ENCODE results near the gene FRMD7.
"Not testable (repeated sequence)": the region's sequence is repeated elsewhere in the genome, so short reads cannot be mapped to it uniquely, and the experiment has no call there.

FRMD7 gene

DNA sequence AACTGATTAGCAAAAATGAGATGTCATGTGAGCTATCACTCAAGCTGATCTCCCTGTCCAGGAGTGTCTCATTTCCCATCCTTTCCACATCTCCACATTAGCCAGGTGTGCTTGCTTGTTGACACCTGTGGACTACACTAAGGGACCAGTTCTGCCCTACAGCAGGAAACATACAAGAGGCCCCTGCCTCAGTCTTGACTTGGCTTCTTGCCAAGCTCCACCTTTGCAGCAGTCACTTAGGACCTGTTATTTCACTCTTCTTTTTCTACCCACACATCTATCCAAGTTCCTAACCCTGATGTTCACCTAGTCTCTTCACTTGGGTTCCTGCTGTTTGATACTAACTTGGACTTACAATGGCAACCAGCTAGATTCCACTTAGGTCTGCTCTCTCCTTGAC is 13.2 kb downstream of the FRMD7 start:
- Mint-ChIP-seq H3K9me3 (no peaks in the 10 kb centered on the region), H3K36me3 (no peaks in the 10 kb centered on the region), H3K4me1 (no peaks in the 10 kb centered on the region), H3K27me3 (no peaks in the 10 kb centered on the region), H3K27ac (no peak overlapping the region), H3K4me3 (no peak overlapping the region)
- ATAC-seq, result no peak

DNA sequence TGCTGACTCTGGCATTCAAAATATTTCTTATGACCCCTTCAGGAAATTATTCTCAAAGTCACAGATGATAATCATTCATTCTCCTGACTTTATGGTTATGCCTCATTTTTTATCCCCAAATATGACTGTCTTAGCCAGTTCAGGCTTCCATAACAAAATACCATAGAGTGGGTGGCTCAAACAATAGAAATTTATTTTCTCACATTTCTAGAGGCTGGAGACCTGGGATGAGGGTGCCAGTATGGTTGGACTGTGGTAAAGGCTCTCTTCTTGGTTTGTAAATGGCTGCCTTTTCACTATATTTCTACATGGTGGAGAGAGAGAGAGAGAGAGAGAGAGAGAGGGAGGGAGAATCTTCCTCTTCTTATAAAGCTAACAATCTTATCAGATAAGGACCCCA is 20.5 kb downstream of the FRMD7 start:
- Mint-ChIP-seq H3K4me1 (no peaks in the 10 kb centered on the region), H3K9me3 (no peaks in the 10 kb centered on the region), H3K27ac (no peak overlapping the region), H3K36me3 (no peaks in the 10 kb centered on the region), H3K4me3 (no peak overlapping the region), H3K27me3 (no peaks in the 10 kb centered on the region)
- no peak for ATAC-seq

DNA sequence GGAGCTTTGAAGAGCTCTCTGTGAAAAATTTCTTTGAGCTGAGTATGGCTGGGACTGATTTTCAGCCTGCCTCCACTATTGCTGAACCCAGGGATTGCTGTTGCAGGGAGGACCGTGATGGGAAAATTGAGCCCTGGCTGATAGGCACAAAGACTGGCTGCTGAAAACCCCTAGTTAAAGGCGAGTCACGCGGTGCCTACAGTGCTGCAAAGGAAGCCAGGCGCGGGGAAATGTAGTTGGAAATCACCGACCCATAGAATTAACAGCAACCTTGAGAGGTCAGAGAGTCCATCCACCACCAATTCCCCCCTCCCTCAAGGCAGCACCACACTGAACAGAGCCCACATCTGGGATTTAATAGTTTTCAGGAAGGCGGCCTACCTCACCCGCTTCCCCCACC is 26.0 kb downstream of the FRMD7 start:
- no peaks in the 10 kb centered on the region for H3K9me3 Mint-ChIP-seq
- H3K36me3 Mint-ChIP-seq, result no peaks in the 10 kb centered on the region
- no peak for ATAC-seq
- H3K27me3 Mint-ChIP-seq, result no peaks in the 10 kb centered on the region
- no peak overlapping the region for H3K27ac Mint-ChIP-seq
- no peak overlapping the region for H3K4me3 Mint-ChIP-seq
- no peaks in the 10 kb centered on the region for H3K4me1 Mint-ChIP-seq

- H3K27me3 Mint-ChIP-seq, result no peaks in the 10 kb centered on the region
- no peaks in the 10 kb centered on the region for H3K4me1 Mint-ChIP-seq
- H3K27ac Mint-ChIP-seq, result no peak overlapping the region
- H3K36me3 Mint-ChIP-seq, result no peaks in the 10 kb centered on the region
- no peaks in the 10 kb centered on the region for H3K9me3 Mint-ChIP-seq
- no peak overlapping the region for H3K4me3 Mint-ChIP-seq
- ATAC-seq, result no peak
These were observed 26.6 kb downstream of the FRMD7 start for GRCh38 chrX:132101206-132101605.

DNA sequence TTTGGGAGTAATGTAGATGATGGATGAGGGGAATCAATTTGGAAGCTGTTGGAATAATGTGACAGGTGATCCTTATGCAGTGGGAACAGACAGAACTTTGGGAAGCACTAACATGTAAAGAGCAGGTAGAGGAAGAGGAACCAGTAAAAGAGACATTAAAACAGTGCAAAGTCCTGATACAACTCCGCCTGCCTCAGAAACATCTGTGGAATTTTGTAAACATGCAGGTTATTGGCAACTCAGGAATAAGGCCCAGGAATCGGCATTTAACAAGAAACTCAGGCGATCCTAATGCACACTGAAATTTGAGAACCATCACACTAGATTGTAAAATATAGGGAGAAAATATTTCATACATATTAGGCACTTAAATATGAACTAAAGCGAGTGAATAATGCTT is 29.1 kb downstream of the FRMD7 start:
- not testable (repeated sequence) for H3K4me1 Mint-ChIP-seq, ATAC-seq, H3K27ac Mint-ChIP-seq

DNA sequence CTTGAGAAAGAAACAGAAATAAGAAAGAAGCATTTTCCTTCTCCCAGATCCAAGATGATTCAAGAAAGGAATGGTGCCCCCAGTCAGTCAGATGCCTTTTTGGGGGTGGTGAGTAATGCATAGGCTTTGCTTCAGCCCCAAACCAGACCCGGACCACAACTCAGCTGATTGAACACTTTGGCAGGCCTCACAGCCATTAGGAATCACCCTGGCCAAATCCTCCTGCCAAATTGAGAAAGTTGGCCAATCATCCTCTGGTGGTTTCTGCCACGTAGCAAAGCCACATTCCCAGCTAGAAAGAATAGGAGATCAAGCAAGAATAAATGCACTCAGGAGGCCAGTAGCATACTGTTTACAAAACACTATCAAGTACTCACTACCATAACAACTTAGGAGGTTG is 33.7 kb downstream of the FRMD7 start:
- ATAC-seq, result no peak
- H3K9me3 Mint-ChIP-seq, result no peaks in the 10 kb centered on the region
- H3K4me3 Mint-ChIP-seq, result no peak overlapping the region
- no peaks in the 10 kb centered on the region for H3K36me3 Mint-ChIP-seq
- H3K4me1 Mint-ChIP-seq, result no peaks in the 10 kb centered on the region
- no peak overlapping the region for H3K27ac Mint-ChIP-seq
- H3K27me3 Mint-ChIP-seq, result no peaks in the 10 kb centered on the region

More for the DNA sequence above, 29.1 kb downstream of the FRMD7 start:
- not testable (repeated sequence) for H3K4me3 Mint-ChIP-seq, H3K9me3 Mint-ChIP-seq, H3K36me3 Mint-ChIP-seq, H3K27me3 Mint-ChIP-seq

DNA sequence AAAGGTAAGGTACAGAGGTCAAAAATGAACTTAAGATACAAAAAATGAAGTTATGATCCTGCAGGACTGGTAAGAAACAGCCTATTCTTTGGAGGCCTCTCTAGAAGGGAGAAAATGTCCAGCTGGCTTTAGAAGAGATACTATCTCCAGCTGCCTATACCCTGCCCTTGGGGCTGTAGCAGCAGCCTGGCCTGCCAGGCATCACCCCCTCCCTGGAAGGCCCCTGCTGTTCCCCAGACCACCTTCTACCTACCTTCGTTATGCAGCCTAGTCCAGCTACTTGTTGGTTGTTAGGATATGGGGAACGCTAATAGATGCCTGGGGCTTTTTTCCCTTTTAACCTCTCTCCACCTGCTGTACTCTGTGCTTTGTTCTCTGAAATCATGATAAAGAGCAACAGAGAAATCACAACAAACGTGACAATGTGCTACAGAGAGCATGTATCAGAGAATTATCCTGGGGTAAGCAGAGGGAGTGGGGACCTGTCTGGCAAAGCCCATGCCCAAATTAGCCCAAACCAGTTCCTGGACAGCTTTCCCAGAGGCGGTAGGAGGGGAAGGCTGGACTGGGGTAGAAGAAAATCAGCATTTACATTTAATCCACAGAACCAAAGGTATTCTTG is 34.5 kb downstream of the FRMD7 start:
- H3K4me3 Mint-ChIP-seq, result no peak overlapping the region
- no peaks in the 10 kb centered on the region for H3K4me1 Mint-ChIP-seq
- no peaks in the 10 kb centered on the region for H3K27me3 Mint-ChIP-seq
- ATAC-seq, result no peak
- no peaks in the 10 kb centered on the region for H3K9me3 Mint-ChIP-seq
- H3K36me3 Mint-ChIP-seq, result no peaks in the 10 kb centered on the region
- H3K27ac Mint-ChIP-seq, result no peak overlapping the region

DNA sequence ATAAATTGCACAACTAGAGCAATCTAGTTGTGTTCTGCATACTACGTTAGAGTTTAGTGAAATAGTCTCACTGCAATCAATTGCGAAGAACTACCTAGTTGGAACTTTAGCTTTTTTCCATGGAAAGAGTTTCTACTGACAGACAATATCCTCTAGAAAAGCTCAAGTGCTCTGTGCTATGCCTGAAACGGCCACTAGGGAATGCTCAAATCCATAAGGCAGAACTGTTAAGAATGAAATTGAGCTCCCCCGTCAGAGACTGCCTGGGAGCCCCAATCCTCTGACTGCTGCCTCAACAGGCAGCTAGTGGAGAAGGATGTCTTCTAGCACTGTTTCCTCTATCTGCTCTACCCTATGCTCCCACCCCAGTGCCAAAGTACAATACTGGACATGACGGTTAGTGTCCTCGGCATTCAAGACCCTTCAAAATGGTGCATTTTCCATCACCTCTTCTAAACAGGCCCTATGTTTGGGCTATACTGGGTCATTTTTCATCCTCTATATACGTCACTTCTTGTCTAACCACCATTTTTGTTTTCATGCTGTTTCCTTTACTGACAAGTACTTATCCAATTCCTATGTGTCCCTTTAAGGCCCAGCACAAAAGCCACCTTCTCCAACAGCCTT is 35.3 kb downstream of the FRMD7 start:
- no peaks in the 10 kb centered on the region for H3K9me3 Mint-ChIP-seq
- no peak overlapping the region for H3K4me3 Mint-ChIP-seq
- H3K36me3 Mint-ChIP-seq, result no peaks in the 10 kb centered on the region
- H3K4me1 Mint-ChIP-seq, result no peaks in the 10 kb centered on the region
- no peak overlapping the region for H3K27ac Mint-ChIP-seq
- ATAC-seq, result no peak
- no peaks in the 10 kb centered on the region for H3K27me3 Mint-ChIP-seq

- H3K4me1 Mint-ChIP-seq, result no peaks in the 10 kb centered on the region
- no peaks in the 10 kb centered on the region for H3K27me3 Mint-ChIP-seq
- H3K36me3 Mint-ChIP-seq, result no peaks in the 10 kb centered on the region
- H3K4me3 Mint-ChIP-seq, result no peak overlapping the region
- no peak overlapping the region for H3K27ac Mint-ChIP-seq
- no peak for ATAC-seq
- H3K9me3 Mint-ChIP-seq, result no peaks in the 10 kb centered on the region
These were observed 37.2 kb downstream of the FRMD7 start for GRCh38 chrX:132090403-132091159.

DNA sequence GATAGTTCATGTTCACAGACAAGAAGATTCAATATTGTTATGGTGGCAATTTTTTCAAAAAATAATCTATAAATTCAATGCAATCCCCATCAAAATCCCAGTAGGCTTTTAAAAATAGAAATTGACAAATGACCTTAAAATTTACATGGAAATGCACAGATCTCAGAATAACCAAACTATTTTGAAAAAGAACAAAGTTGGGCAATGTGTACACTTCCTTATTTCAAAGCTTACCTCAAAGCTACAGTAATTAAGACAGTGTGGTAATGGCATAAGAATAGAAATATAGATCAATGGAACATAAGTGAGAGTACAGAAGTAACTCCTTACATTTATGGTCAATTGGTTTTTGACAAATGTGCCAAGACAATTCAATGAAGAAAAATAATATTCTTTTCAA is 39.0 kb downstream of the FRMD7 start:
- Mint-ChIP-seq H3K4me3 (no peak overlapping the region), H3K9me3 (no peaks in the 10 kb centered on the region), H3K4me1 (no peaks in the 10 kb centered on the region), H3K36me3 (no peaks in the 10 kb centered on the region), H3K27ac (no peak overlapping the region), H3K27me3 (no peaks in the 10 kb centered on the region)
- no peak for ATAC-seq

GRCh38 chrX:132086672-132087071 is 41.1 kb downstream of the FRMD7 start:
- no peak for ATAC-seq
- Mint-ChIP-seq H3K4me3 (no peak overlapping the region), H3K4me1 (no peaks in the 10 kb centered on the region)

GRCh38 chrX:132085786-132086185 is 42.0 kb downstream of the FRMD7 start:
- H3K4me1 Mint-ChIP-seq, result no peaks in the 10 kb centered on the region
- no peaks in the 10 kb centered on the region for H3K36me3 Mint-ChIP-seq
- H3K27me3 Mint-ChIP-seq, result no peaks in the 10 kb centered on the region
- no peaks in the 10 kb centered on the region for H3K9me3 Mint-ChIP-seq
- H3K4me3 Mint-ChIP-seq, result no peak overlapping the region
- ATAC-seq, result no peak
- no peak overlapping the region for H3K27ac Mint-ChIP-seq

More at GRCh38 chrX:132086672-132087071, 41.1 kb downstream of the FRMD7 start:
- Mint-ChIP-seq H3K9me3 (no peaks in the 10 kb centered on the region), H3K27ac (no peak overlapping the region), H3K36me3 (no peaks in the 10 kb centered on the region), H3K27me3 (no peaks in the 10 kb centered on the region)

- Mint-ChIP-seq H3K9me3 (no peaks in the 10 kb centered on the region), H3K27ac (no peak overlapping the region), H3K36me3 (no peaks in the 10 kb centered on the region), H3K4me1 (no peaks in the 10 kb centered on the region), H3K27me3 (no peaks in the 10 kb centered on the region), H3K4me3 (no peak overlapping the region)
- no peak for ATAC-seq
These were observed 49.9 kb downstream of the FRMD7 start for GRCh38 chrX:132077912-132078311.

GRCh38 chrX:132077414-132077813 is 50.4 kb downstream of the FRMD7 start:
- no peaks in the 10 kb centered on the region for H3K27me3 Mint-ChIP-seq
- H3K9me3 Mint-ChIP-seq, result no peaks in the 10 kb centered on the region
- no peaks in the 10 kb centered on the region for H3K36me3 Mint-ChIP-seq
- no peak overlapping the region for H3K4me3 Mint-ChIP-seq
- ATAC-seq, result no peak
- no peaks in the 10 kb centered on the region for H3K4me1 Mint-ChIP-seq
- no peak overlapping the region for H3K27ac Mint-ChIP-seq

GRCh38 chrX:132071254-132071653 is 56.6 kb downstream of the FRMD7 start:
- no peak for ATAC-seq
- H3K4me1 Mint-ChIP-seq, result no peaks in the 10 kb centered on the region
- H3K27ac Mint-ChIP-seq, result no peak overlapping the region
- H3K27me3 Mint-ChIP-seq, result no peaks in the 10 kb centered on the region
- H3K36me3 Mint-ChIP-seq, result peaks cover 6% of the 10 kb centered on the region
- no peaks in the 10 kb centered on the region for H3K9me3 Mint-ChIP-seq
- H3K4me3 Mint-ChIP-seq, result no peak overlapping the region

DNA sequence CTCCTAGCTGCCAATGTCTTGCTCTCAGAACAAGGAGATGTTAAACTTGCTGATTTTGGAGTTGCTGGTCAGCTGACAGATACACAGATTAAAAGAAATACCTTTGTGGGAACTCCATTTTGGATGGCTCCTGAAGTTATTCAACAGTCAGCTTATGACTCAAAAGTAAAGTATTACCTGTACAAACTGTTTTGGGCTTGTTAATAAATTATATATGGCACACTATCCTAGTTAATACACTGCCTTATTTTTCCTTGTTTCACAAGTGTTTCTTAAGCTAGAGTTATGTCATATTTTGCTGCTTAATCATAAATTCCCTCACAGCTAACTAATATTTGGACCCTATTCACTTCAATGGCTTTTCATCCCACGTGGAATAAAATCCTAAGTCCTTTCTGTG is 59.4 kb downstream of the FRMD7 start:
- no peak for ATAC-seq
- no peak overlapping the region for H3K4me3 Mint-ChIP-seq
- H3K27me3 Mint-ChIP-seq, result no peaks in the 10 kb centered on the region
- H3K36me3 Mint-ChIP-seq, result peaks cover 6% of the 10 kb centered on the region
- H3K4me1 Mint-ChIP-seq, result no peaks in the 10 kb centered on the region
- H3K27ac Mint-ChIP-seq, result no peak overlapping the region
- H3K9me3 Mint-ChIP-seq, result no peaks in the 10 kb centered on the region

Data from stimulated activated memory B cell treated with anti-CD40 and anti-IgM and Interleukin-4, amounts not matched to agents 10 μg/mL and 1 μg/mL and 100 μg/mL, for 72 hours (primary cell).